H1 (cell line): ENCODE results near the gene NIPAL4. TPM values are rescaled to one million over a fixed set of nuclear protein-coding genes. Genes with fewer than 3 reads are reported as not detected.
A peak's percentile ranks its signal among the peaks of the same experiment; 100 is the strongest.

Source experiments
- CBX8 ChIP-seq: fragments of 300-800, 300-1000 bp; sonication (generic); IDR thresholded peaks from 2 replicates; pipeline ENCODE4 v1.7.1; 2016; ENCODE audit warnings: low read depth, low read length, borderline replicate concordance
- CEBPB ChIP-seq: IDR thresholded peaks from 2 replicates; pipeline ENCODE4 v1.6.1; 2012; ENCODE audit warnings: low read depth, low read length
- CTBP2 ChIP-seq: IDR thresholded peaks from 2 replicates; pipeline ENCODE4 v1.7.0; 2011; ENCODE audit warnings: borderline replicate concordance, mild to moderate bottlenecking, moderate library complexity, mixed read lengths, low read length; ENCODE audit not compliant: insufficient read depth, insufficient read length
- EGR1 ChIP-seq: IDR thresholded peaks from 2 replicates; pipeline ENCODE4 v1.6.1; 2011; ENCODE audit warnings: low read depth, low read length, borderline replicate concordance
- EZH2 ChIP-seq: fragments of 200-600 bp; sonication (generic); IDR thresholded peaks from 2 replicates; pipeline ENCODE4 v1.7.1; 2012; ENCODE audit warnings: low read depth, mild to moderate bottlenecking, moderate library complexity, low read length, inconsistent platforms; ENCODE audit not compliant: severe bottlenecking
- GTF2F1 ChIP-seq: IDR thresholded peaks from 2 replicates; pipeline ENCODE4 v1.6.1; 2012; ENCODE audit warnings: low read depth, low read length, improper control_type of control experiment, borderline replicate concordance
- HDAC2 ChIP-seq, 2 experiments: fragments of 300-600 bp in 1 of 2; sonication (generic) in 1 of 2; IDR thresholded peaks; 2 replicates each; pipeline ENCODE4 v1.6.1; 2011 to 2012; ENCODE audit warnings: low read depth in 2 of 2, low read length in 2 of 2, mild to moderate bottlenecking in 2 of 2, moderate library complexity in 2 of 2, borderline replicate concordance in 1 of 2, inconsistent platforms in 1 of 2
- JUN ChIP-seq: IDR thresholded peaks from 2 replicates; pipeline ENCODE4 v1.6.1; 2011; ENCODE audit warnings: low read depth, mild to moderate bottlenecking, improper control_type of control experiment, low read length
- KDM1A ChIP-seq: fragments of 200-600, 300-600 bp; sonication (generic); IDR thresholded peaks from 2 replicates; pipeline ENCODE4 v1.7.1; 2016; ENCODE audit warnings: mild to moderate bottlenecking, low read length, borderline replicate concordance
- KDM5A ChIP-seq: fragments of 200-600 bp; IDR thresholded peaks from 2 replicates; pipeline ENCODE4 v1.7.1; 2012; ENCODE audit warnings: mild to moderate bottlenecking, low read length, inconsistent platforms, mixed read lengths
- RAD21 ChIP-seq, 2 experiments: IDR thresholded peaks in 1 of 2; conservative IDR thresholded peaks in 1 of 2; 2 replicates each; pipeline ENCODE4 v1.6.1; 2011; ENCODE audit warnings: low read depth in 2 of 2, low read length in 2 of 2, improper control_type of control experiment in 1 of 2, inconsistent platforms in 1 of 2, mild to moderate bottlenecking in 1 of 2, moderate library complexity in 1 of 2
- RBBP5 ChIP-seq: IDR thresholded peaks from 2 replicates; pipeline ENCODE4 v1.7.1; 2012; ENCODE audit warnings: low read depth, mild to moderate bottlenecking, inconsistent platforms, low read length, moderate library complexity, borderline replicate concordance
- SAP30 ChIP-seq: fragments of 300-600 bp; sonication (generic); IDR thresholded peaks from 2 replicates; pipeline ENCODE4 v1.7.1; 2012; ENCODE audit warnings: low read length, moderate library complexity, mild to moderate bottlenecking, inconsistent platforms; ENCODE audit not compliant: insufficient read depth, insufficient replicate concordance
- TAF1 ChIP-seq: IDR thresholded peaks from 2 replicates; pipeline ENCODE4 v1.6.1; 2011; ENCODE audit warnings: mild to moderate bottlenecking, low read depth, low read length
- YY1 ChIP-seq: IDR thresholded peaks from 2 replicates; pipeline ENCODE4 v1.6.1; 2011; ENCODE audit warnings: low read depth, mild to moderate bottlenecking, low read length
- polyA plus RNA-seq, 7 experiments: library from polyadenylated mRNA; depleted of rRNA in 3 of 7; stranded (reverse) in 5 of 7; unstranded in 2 of 7; fragments of >200 nt in 5 of 7; fragments of 200-250 nt in 2 of 7; gene quantifications; 1 replicate in 5 of 7; 2 replicates in 1 of 7; 4 replicates in 1 of 7; pipeline versions ENCODE4 v1.2.1 to v1.2.3, GENCODE V29; 2011 to 2013; ENCODE audit warnings: missing spikeins in 2 of 7, mixed read lengths in 2 of 7
- total RNA-seq: library from RNA; stranded (reverse); fragmentation: NEBNext Ultra II Directional; extraction: Animal tissue kit (Norgen Biotek cat#: 25700); gene quantifications from 2 replicates; pipeline ENCODE4 v1.2.1, GENCODE V29; 2021

NIPAL4 gene
- total and polyA plus RNA-seq, 2 of the 8 experiments (the other 6 are each of a cell fraction or from before 2014, with no cell fraction given): 0.09 to 0.20 TPM

DNA sequence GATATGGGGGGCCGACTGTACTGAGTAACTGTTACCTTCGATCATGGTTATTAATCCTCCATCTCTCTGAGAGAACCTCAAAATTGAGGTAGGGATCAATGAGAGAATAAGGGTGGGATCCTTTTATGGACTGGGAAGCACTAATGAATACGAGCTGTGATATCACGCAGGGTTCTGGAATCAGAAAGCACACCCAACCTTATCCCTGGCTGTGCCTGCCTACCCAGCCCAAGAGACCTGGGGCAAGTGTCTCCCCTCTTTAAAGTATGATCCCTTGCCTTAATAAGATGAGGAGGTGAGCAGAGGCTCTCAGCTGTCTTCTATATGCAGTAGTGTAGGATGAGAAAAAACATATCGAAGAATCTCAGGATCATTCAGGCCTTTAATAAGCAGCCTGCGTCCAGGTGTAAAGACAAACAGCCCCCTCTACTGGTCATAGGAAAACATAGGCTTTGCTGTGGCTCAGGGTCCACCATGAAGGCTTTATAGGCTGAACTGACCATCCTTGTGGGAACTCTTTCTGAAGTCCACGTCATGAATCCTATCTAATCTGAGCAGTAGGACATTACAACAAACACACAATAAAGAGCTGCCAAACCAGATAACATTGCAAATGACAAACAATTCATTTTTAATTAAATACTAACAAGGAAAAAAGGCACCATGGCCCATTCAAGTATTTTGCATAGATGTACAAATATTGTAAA is 16.8 kb downstream of the NIPAL4 start (continued):
- TF ChIP-seq CTBP2 (no peak), EGR1 (no peak), YY1 (0 out of 2 replicates have a peak, but pooled peaks have one; percentile 16), TAF1 (no peak), JUN (no peak), RBBP5 (no peak), EZH2 (no peak), CEBPB (no peak), RAD21 (IDR thresholded peaks at IDR 0.05 in 1 of 2, conservative IDR thresholded peaks at IDR 0.05 in 1 of 2; ENCODE audit: low read depth in 2 of 2, low read length in 2 of 2) (peak; percentile 86 to 87), KDM1A (no peak), SAP30 (no peak), HDAC2 (IDR thresholded peaks at IDR 0.05; ENCODE audit: borderline replicate concordance in 1 of 2, low read depth in 2 of 2, low read length in 2 of 2) (no peak), CBX8 (no peak), KDM5A (no peak), GTF2F1 (no peak)
